Fibroblast of skin of right quadriceps (primary cell): ENCODE measurements around the gene LDLRAD1.
"Not testable (repeated sequence)": the region's sequence is repeated elsewhere in the genome, so short reads cannot be mapped to it uniquely, and the experiment has no call there.

ENCODE experiments used
- DNase-seq: peaks from one replicate; pipeline ENCODE4 v3.0.0-alpha.2; 2013

The LDLRAD1 gene

GRCh38 chr1:53992085-53992874, 25.7 kb downstream of the LDLRAD1 start:
- no peak for DNase-seq

- no peak for DNase-seq
Measured at GRCh38 chr1:53987880-53988279, 30.1 kb downstream of the LDLRAD1 start.

GRCh38 chr1:53986458-53986857, 31.5 kb downstream of the LDLRAD1 start:
- DNase-seq: no peak

GRCh38 chr1:53984726-53985125, 33.3 kb downstream of the LDLRAD1 start:
- DNase-seq: no peak

GRCh38 chr1:53982763-53983104, 35.3 kb downstream of the LDLRAD1 start:
- no peak for DNase-seq

GRCh38 chr1:53982034-53982762, 35.8 kb downstream of the LDLRAD1 start:
- peak; percentile 60 for DNase-seq

- peak; percentile 49 for DNase-seq
Measured at GRCh38 chr1:53981220-53981619, 36.8 kb downstream of the LDLRAD1 start.

- DNase-seq: no peak
Measured at GRCh38 chr1:53979712-53980450, 38.1 kb downstream of the LDLRAD1 start.

- no peak for DNase-seq
Measured at GRCh38 chr1:53975861-53976260, 42.1 kb downstream of the LDLRAD1 start.

GRCh38 chr1:53971718-53972117, 46.3 kb downstream of the LDLRAD1 start:
- no peak for DNase-seq

- not testable (repeated sequence) for DNase-seq
Measured at GRCh38 chr1:53969323-53969722, 48.7 kb downstream of the LDLRAD1 start.

GRCh38 chr1:53968125-53968513, 49.9 kb downstream of the LDLRAD1 start:
- DNase-seq: no peak

GRCh38 chr1:53967409-53968124, 50.4 kb downstream of the LDLRAD1 start:
- no peak for DNase-seq

GRCh38 chr1:53966794-53967193, 51.2 kb downstream of the LDLRAD1 start:
- no peak for DNase-seq

GRCh38 chr1:53964109-53964508, 53.9 kb downstream of the LDLRAD1 start:
- DNase-seq: no peak

- DNase-seq: no peak
Measured at GRCh38 chr1:53963460-53963859, 54.5 kb downstream of the LDLRAD1 start.

GRCh38 chr1:53962395-53962794, 55.6 kb downstream of the LDLRAD1 start:
- DNase-seq: no peak

- DNase-seq: peak; percentile 28
Measured at GRCh38 chr1:53959664-53960250, 58.2 kb downstream of the LDLRAD1 start.
